Measurements from ENCODE around the gene EPC2. TPM values are rescaled to one million over a fixed set of nuclear protein-coding genes. Genes with fewer than 3 reads are reported as not detected.

The EPC2 gene
- total and polyA plus RNA-seq, 2 of the 8 experiments (the other 6 are each of a cell fraction or from before 2014, with no cell fraction given): 16.1 to 25.7 TPM

GRCh38 chr2:148596018-148596417, 48.5 kb upstream of the EPC2 start:
- POLR2A ChIA-PET (ENCODE audit: partially characterized antibody): no interaction called here
- no peak overlapping the region for H2BK20ac ChIP-seq (ENCODE audit: low read length)
- H3K56ac ChIP-seq (replicated peaks; ENCODE audit: insufficient read length, low read depth, low read length): no peak overlapping the region
- H3K23ac ChIP-seq (ENCODE audit: insufficient read length): no peak overlapping the region
- H2BK15ac ChIP-seq (ENCODE audit: low read length): no peak overlapping the region
- WGBS, 2 experiments (ENCODE audit: extremely low coverage in 1 of 2, insufficient coverage in 1 of 2, insufficient read length in 1 of 2, insufficient replicate concordance in 2 of 2, low coverage in 1 of 2, low lambda C conversion rate in 2 of 2, missing lambda C conversion rate in 1 of 2): 95% methylated on average over 4 of the region's 4 CpGs; no CpG with 5 or more reads in 1 of the 2 experiments
- H3K27ac ChIP-seq (ENCODE audit: low read depth, low read length): no peak overlapping the region
- no peak for FAIRE-seq
- no peaks in the 10 kb centered on the region for H3K4me1 ChIP-seq (replicated peaks in 1 of 4; ENCODE audit: control insufficient read depth in 3 of 4, insufficient read depth in 4 of 4, low read length in 3 of 4)
- no peak overlapping the region for H3K18ac ChIP-seq (ENCODE audit: extremely low read depth, low read length)
- H3K9me3 ChIP-seq (ENCODE audit: insufficient read depth in 2 of 2, low read depth in 1 of 2, low read length in 1 of 2): peaks cover 0 to 2% of the 10 kb centered on the region in 2 experiments; a peak in 1 of 4 replicates
- H2BK5ac ChIP-seq (ENCODE audit: low read depth, low read length): no peak overlapping the region
- H4K91ac ChIP-seq (replicated peaks; ENCODE audit: insufficient read length, low read length): no peak overlapping the region
- H2BK120ac ChIP-seq (replicated peaks; ENCODE audit: low read depth, low read length): no peak overlapping the region
- H4K5ac ChIP-seq (ENCODE audit: insufficient read length, low read depth, low read length): no peak overlapping the region
- no peak overlapping the region for H2BK12ac ChIP-seq (ENCODE audit: low read depth, low read length)
- no peaks in the 10 kb centered on the region for H3K79me2 ChIP-seq (ENCODE audit: control insufficient read depth in 1 of 2, insufficient read depth in 2 of 2, low read length in 2 of 2)
- no peak overlapping the region for H3K4me2 ChIP-seq (ENCODE audit: insufficient read depth in 1 of 2, low read depth in 2 of 2, low read length in 2 of 2)
- H4K20me1 ChIP-seq (replicated peaks in 1 of 2; ENCODE audit: control insufficient read depth in 1 of 2, insufficient read depth in 2 of 2, low read length in 2 of 2): no peaks in the 10 kb centered on the region
- no peak for DNase-seq (ENCODE audit: low read depth in 1 of 2, low spot score in 2 of 2)
- no peaks in the 10 kb centered on the region for H3K23me2 ChIP-seq (ENCODE audit: low read depth, low read length)
- no peaks in the 10 kb centered on the region for H3K27me3 ChIP-seq (replicated peaks in 1 of 4; ENCODE audit: control insufficient read depth in 3 of 4, extremely low read depth in 1 of 4, insufficient read depth in 3 of 4, low read length in 3 of 4)
- CTCF ChIA-PET (ENCODE audit: partially characterized antibody): interaction anchor here (0.9 to 1.1 kb wide), 2 partner anchors 11 to 232 kb away, joined by 3 read pairs; no protein-coding TSS in a partner anchor
- no peak overlapping the region for H2AFZ ChIP-seq (ENCODE audit: low read length)
- H3K9ac ChIP-seq (replicated peaks in 1 of 4; ENCODE audit: extremely low read depth in 1 of 4, low read depth in 3 of 4, low read length in 3 of 4): no peak overlapping the region
- no peak overlapping the region for H2AK5ac ChIP-seq (ENCODE audit: low read depth, low read length)
- H4K8ac ChIP-seq (ENCODE audit: extremely low read depth, insufficient read depth, low read length): no peak overlapping the region
- no peak for TF ChIP-seq SIRT6 (IDR thresholded peaks at IDR 0.05; ENCODE audit: low read length)
- TF ChIP-seq EGR1 (IDR thresholded peaks at IDR 0.05; ENCODE audit: borderline replicate concordance, low read depth, low read length): no peak
- TF ChIP-seq CREB1 (IDR thresholded peaks at IDR 0.05): no peak
- TF ChIP-seq KDM1A (IDR thresholded peaks at IDR 0.05; ENCODE audit: borderline replicate concordance, low read length): no peak
- no peak for TF ChIP-seq JUND (IDR thresholded peaks at IDR 0.05; ENCODE audit: low read length)
- no peak for TF ChIP-seq JUN (IDR thresholded peaks at IDR 0.05; ENCODE audit: low read depth, low read length)
- no peak for TF ChIP-seq YY1 (IDR thresholded peaks at IDR 0.05; ENCODE audit: low read depth, low read length)
- TF ChIP-seq SP4 (IDR thresholded peaks at IDR 0.05; ENCODE audit: low read length): no peak
- no peak for TF ChIP-seq BRCA1 (IDR thresholded peaks at IDR 0.05; ENCODE audit: low read depth, low read length)
- no peak for TF ChIP-seq GTF2F1 (IDR thresholded peaks at IDR 0.05; ENCODE audit: borderline replicate concordance, low read depth, low read length)
- H3K79me1 ChIP-seq (ENCODE audit: low read depth, low read length): no peaks in the 10 kb centered on the region
- H3K14ac ChIP-seq (ENCODE audit: insufficient read length): no peak overlapping the region
- no peak overlapping the region for H3K4ac ChIP-seq (replicated peaks; ENCODE audit: insufficient read length, low read depth, low read length)
- H3K36me3 ChIP-seq (ENCODE audit: control insufficient read depth in 2 of 4, insufficient read depth in 4 of 4, low read length in 3 of 4): no peaks in the 10 kb centered on the region
- H3K4me3 ChIP-seq (ENCODE audit: extremely low read depth in 1 of 4, insufficient read depth in 2 of 4, low read depth in 3 of 4, low read length in 4 of 4): no peak overlapping the region

Measured in H1 (cell line).